Keratinocyte (primary cell): ENCODE data around the gene VPS13D. TPM values are rescaled to one million over a fixed set of nuclear protein-coding genes. Genes with fewer than 3 reads are reported as not detected.

Experiments used
- DNase-seq: peaks from one replicate; pipeline ENCODE4 v3.0.0-alpha.2; 2011; ENCODE audit warnings: low read depth, missing footprints, low spot score
- FAIRE-seq: peaks from 2 replicates; lab custom pipeline; 2011; peaks lifted over from hg19 to GRCh38; lab: Jason Lieb, UNC
- H2AFZ ChIP-seq: 2 replicates; pipeline ENCODE4 v1.6.0; 2012; ENCODE audit warnings: low read length, control low read depth, inconsistent platforms; ENCODE audit not compliant: control insufficient read depth
- H3K27ac ChIP-seq: 2 replicates; pipeline ENCODE4 v1.5.1; 2011; ENCODE audit warnings: low read length; ENCODE audit not compliant: control insufficient read depth, insufficient read depth
- H3K27me3 ChIP-seq: 3 replicates; pipeline ENCODE4 v1.6.0; 2011; ENCODE audit warnings: low read length; ENCODE audit not compliant: control insufficient read depth, insufficient read depth; ENCODE audit errors: extremely low read depth
- H3K36me3 ChIP-seq, 2 experiments: 2 replicates in 1 of 2; 3 replicates in 1 of 2; pipeline ENCODE4 v1.5.1; 2011; ENCODE audit warnings: low read length in 2 of 2, mild to moderate bottlenecking in 1 of 2; ENCODE audit not compliant: control insufficient read depth in 2 of 2, insufficient read depth in 2 of 2; ENCODE audit errors: extremely low read depth in 1 of 2
- H3K4me1 ChIP-seq: 3 replicates; pipeline ENCODE4 v1.5.1; 2011; ENCODE audit warnings: low read length; ENCODE audit not compliant: control insufficient read depth, insufficient read depth; ENCODE audit errors: extremely low read depth
- H3K4me2 ChIP-seq: 3 replicates; pipeline ENCODE4 v1.6.0; 2011; ENCODE audit warnings: low read depth, low read length; ENCODE audit not compliant: control insufficient read depth, insufficient read depth; ENCODE audit errors: extremely low read depth
- H3K4me3 ChIP-seq, 3 experiments: fragments of 200-600 bp in 1 of 3; sonication (generic) in 1 of 3; 2 replicates in 2 of 3; 3 replicates in 1 of 3; pipeline ENCODE4 v1.5.1; 2011 to 2016; ENCODE audit warnings: low read length in 3 of 3, mild to moderate bottlenecking in 3 of 3, control low read depth in 2 of 3, inconsistent platforms in 1 of 3, low read depth in 1 of 3, mixed read lengths in 1 of 3, mixed run types in 1 of 3, moderate library complexity in 1 of 3; ENCODE audit not compliant: control insufficient read depth in 2 of 3, insufficient read depth in 2 of 3; ENCODE audit errors: extremely low read depth in 1 of 3
- H3K79me2 ChIP-seq: 2 replicates; pipeline ENCODE4 v1.6.0; 2012; ENCODE audit warnings: low read length; ENCODE audit not compliant: control insufficient read depth, insufficient read depth
- H3K9ac ChIP-seq: 3 replicates; pipeline ENCODE4 v1.6.0; 2011; ENCODE audit warnings: low read length; ENCODE audit not compliant: control insufficient read depth, insufficient read depth; ENCODE audit errors: extremely low read depth
- H3K9me1 ChIP-seq: 3 replicates; pipeline ENCODE4 v1.6.0; 2011; ENCODE audit warnings: low read length; ENCODE audit not compliant: control insufficient read depth, insufficient read depth; ENCODE audit errors: extremely low read depth
- H3K9me3 ChIP-seq: 2 replicates; pipeline ENCODE4 v1.5.1; 2012; ENCODE audit warnings: low read depth, low read length; ENCODE audit not compliant: control insufficient read depth
- H4K20me1 ChIP-seq: 3 replicates; pipeline ENCODE4 v1.6.0; 2011; ENCODE audit warnings: low read length; ENCODE audit not compliant: control insufficient read depth, insufficient read depth; ENCODE audit errors: extremely low read depth
- CTCF ChIP-seq, 3 experiments: IDR thresholded peaks in 1 of 3; conservative IDR thresholded peaks in 1 of 3; optimal IDR thresholded peaks in 1 of 3; 2 replicates in 2 of 3; 3 replicates in 1 of 3; pipeline versions ENCODE3 to v1.5.1; 2011; ENCODE audit warnings: low read length in 3 of 3, mild to moderate bottlenecking in 3 of 3, moderate library complexity in 2 of 3, control low read depth in 1 of 3, inconsistent platforms in 1 of 3; ENCODE audit not compliant: insufficient read depth in 2 of 3; ENCODE audit errors: extremely low read depth in 1 of 3
- EZH2 ChIP-seq: IDR thresholded peaks from one replicate; pipeline ENCODE4 v1.6.1; 2012; ENCODE audit warnings: inconsistent platforms, mild to moderate bottlenecking, low read length, moderate library complexity
- dilution Hi-C: fragments of 300-500 bp; cut with MboI; formaldehyde crosslinking; loops from one replicate; pipeline ENCODE4 v1.7.0; 2020; ENCODE audit warnings: low sequenced_read_pairs; ENCODE audit not compliant: extremely low pct_ligation_motif_present
- polyA plus RNA-seq, 5 experiments: library from polyadenylated mRNA; depleted of rRNA in 3 of 5; stranded (reverse) in 3 of 5; stranded (forward) in 1 of 5; unstranded in 1 of 5; fragments of >200 nt; gene quantifications; 1 replicate in 1 of 5; 2 replicates in 3 of 5; 3 replicates in 1 of 5; pipeline versions ENCODE4 v1.2.1 to v1.2.3, GENCODE V29; 2011 to 2012; ENCODE audit warnings: missing spikeins in 2 of 5, low read depth in 1 of 5, low replicate concordance in 1 of 5

The VPS13D gene
- polyA plus RNA-seq, 1 donor (not counting 4 experiments of a cell fraction or from before 2014, with no cell fraction given): 19.0 TPM

DNA sequence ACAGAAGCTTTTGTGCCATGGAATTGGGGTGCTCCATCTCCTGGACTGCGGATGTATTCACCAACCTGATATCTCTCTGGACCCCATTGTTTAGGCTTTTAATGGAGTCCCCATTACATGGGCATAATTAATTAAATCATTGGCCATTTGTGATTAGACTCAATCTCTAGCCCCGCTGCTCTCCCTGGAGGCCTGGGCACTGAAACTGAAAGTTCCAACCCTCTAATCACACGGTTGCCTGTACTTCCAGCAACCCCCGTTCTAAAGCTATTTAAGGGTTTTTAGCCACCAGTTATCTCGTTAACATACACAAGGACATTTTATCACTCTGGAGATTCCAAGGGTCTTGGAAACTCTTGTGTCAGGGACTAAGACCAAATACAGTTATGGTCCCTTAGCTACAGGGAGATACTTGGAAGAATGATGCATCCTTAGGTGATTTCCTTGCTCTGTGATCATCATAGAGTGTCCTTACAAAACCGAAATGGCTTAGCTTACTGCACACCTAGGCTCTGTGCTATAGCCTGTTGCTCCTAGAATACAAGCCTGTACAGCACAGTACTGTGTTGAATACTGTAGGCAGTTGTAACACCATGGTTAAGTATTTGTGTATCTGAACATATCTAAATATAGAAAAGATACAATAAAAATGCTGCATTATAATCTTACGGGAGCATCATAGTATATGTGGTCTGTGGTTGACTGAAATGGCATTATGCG lies 71.8 kb downstream of the VPS13D start:
- peaks cover under 1% of the 10 kb centered on the region for H3K4me1 ChIP-seq
- no peak overlapping the region for H3K9ac ChIP-seq
- peaks cover 17 to 21% of the 10 kb centered on the region in 2 experiments for H3K36me3 ChIP-seq
- H3K4me3 ChIP-seq: no peak overlapping the region
- no peak overlapping the region for H2AFZ ChIP-seq
- TF ChIP-seq EZH2 (no peak), CTCF (optimal IDR thresholded peaks at IDR 0.05 in 1 of 3, IDR thresholded peaks at IDR 0.05 in 1 of 3, conservative IDR thresholded peaks at IDR 0.05 in 1 of 3; ENCODE audit: extremely low read depth in 1 of 3, insufficient read depth in 2 of 3, low read length in 3 of 3) (no peak)
- H3K27ac ChIP-seq: no peak overlapping the region
- DNase-seq: no peak
- H3K27me3 ChIP-seq: no peaks in the 10 kb centered on the region
- no peaks in the 10 kb centered on the region for H3K79me2 ChIP-seq
- no peak for FAIRE-seq
- dilution Hi-C loops: no loop called here
- no peaks in the 10 kb centered on the region for H3K9me1 ChIP-seq
- no peak overlapping the region for H3K4me2 ChIP-seq
- no peaks in the 10 kb centered on the region for H3K9me3 ChIP-seq
- no peaks in the 10 kb centered on the region for H4K20me1 ChIP-seq

DNA sequence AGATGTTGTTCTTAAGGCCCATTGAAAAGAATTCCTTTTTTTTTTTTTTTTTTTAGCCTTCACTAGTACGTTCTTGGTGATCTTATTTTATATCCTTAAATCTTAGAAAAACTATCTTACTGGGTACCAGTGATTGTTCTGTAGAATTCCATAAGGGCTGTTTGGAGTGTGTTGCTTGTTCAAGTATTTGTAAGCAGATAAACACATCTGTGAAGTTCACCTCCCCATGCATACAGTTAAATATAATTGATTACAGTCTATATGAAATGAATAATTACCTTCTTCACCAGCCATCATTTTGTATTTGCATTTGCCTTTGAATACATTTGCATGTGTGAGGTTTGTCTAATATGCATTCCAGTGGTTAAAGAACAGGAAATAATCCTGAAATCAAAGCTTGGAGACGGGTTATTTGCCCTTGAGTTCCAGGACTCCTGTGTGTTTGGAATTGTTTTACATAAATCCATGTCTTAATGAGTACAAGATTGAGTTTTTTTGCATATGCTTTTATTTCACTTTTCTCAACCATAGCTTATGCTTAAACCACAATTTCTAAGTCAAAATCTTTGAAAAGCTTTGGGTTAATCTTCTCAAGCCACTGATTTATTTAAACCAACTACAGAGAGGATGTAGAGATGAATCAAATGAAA lies 73.1 kb downstream of the VPS13D start:
- H3K79me2 ChIP-seq: no peaks in the 10 kb centered on the region
- no peak overlapping the region for H2AFZ ChIP-seq
- no peak overlapping the region for H3K27ac ChIP-seq
- dilution Hi-C loops: no loop called here
- H4K20me1 ChIP-seq: no peaks in the 10 kb centered on the region
- FAIRE-seq (no peak), DNase-seq (no peak)
- H3K4me2 ChIP-seq: no peak overlapping the region
- H3K9me3 ChIP-seq: no peaks in the 10 kb centered on the region
- H3K27me3 ChIP-seq: no peaks in the 10 kb centered on the region
- TF ChIP-seq CTCF (optimal IDR thresholded peaks at IDR 0.05 in 1 of 3, IDR thresholded peaks at IDR 0.05 in 1 of 3, conservative IDR thresholded peaks at IDR 0.05 in 1 of 3; ENCODE audit: extremely low read depth in 1 of 3, insufficient read depth in 2 of 3, low read length in 3 of 3): no peak
- peaks cover 22 to 24% of the 10 kb centered on the region in 2 experiments for H3K36me3 ChIP-seq
- H3K4me1 ChIP-seq: no peaks in the 10 kb centered on the region
- H3K9me1 ChIP-seq: no peaks in the 10 kb centered on the region
- H3K9ac ChIP-seq: no peak overlapping the region
- no peak overlapping the region for H3K4me3 ChIP-seq
